Heart left ventricle (tissue), 13 donors: ENCODE results near the gene LAYN.

Experiments used
- POLR2A ChIP-seq, 2 donors: fragments of 450-650 bp; IDR thresholded peaks; one replicate each; pipeline ENCODE4 v1.6.1; 2017; ENCODE audit warnings: antibody characterized with exemption in 2 of 2, mild to moderate bottlenecking in 2 of 2, moderate library complexity in 2 of 2
- TF ChIP-seq, protein P1 (sequence below), 12 donors: fragments of 200-600 bp; sonication (generic) in 4 of 12; IDR thresholded peaks; one replicate each; pipeline versions ENCODE4 v1.5.0 to v1.8.0; 2018 to 2022; ENCODE audit warnings: antibody characterized with exemption in 12 of 12, mild to moderate bottlenecking in 5 of 12
- donor health status: ischemic (EF 13 %, LVEDD 7.1; RV severe dilation, severe dysfunction).
- donor health status: DM: no; HTN: yes; CAD: no.
- donor health status: DM: no; HTN: no; CAD: no.
- donor health status: ischemic (EF 25% LVEDD 6.9; RV normal size, moderate dysfunction).
- donor health status: ischemic (EF 25% LVEDD 5.7; RV mildly dilated, moderate dysfunction).
- donor health status: ischemic (EF 35%, LVEDD 5.7; RV mildly dilated, moderate dysfunction).
- donor health status: nonischemic (EF 11% LVEDD 7.7; RV severe dilation, severe dysfunction).
- donor health status: DM: yes; HTN: yes; CAD: no.
- donor health status: PGD.
- donor health status: ischemic (EF 29% LVEDD 5.4; RV normal size, mild dysfunction).
- donor health status: nonischemic (EF 23%, LVEDD 6.1; RV moderate dilation, normal function).

- TF ChIP-seq, protein P1, sequence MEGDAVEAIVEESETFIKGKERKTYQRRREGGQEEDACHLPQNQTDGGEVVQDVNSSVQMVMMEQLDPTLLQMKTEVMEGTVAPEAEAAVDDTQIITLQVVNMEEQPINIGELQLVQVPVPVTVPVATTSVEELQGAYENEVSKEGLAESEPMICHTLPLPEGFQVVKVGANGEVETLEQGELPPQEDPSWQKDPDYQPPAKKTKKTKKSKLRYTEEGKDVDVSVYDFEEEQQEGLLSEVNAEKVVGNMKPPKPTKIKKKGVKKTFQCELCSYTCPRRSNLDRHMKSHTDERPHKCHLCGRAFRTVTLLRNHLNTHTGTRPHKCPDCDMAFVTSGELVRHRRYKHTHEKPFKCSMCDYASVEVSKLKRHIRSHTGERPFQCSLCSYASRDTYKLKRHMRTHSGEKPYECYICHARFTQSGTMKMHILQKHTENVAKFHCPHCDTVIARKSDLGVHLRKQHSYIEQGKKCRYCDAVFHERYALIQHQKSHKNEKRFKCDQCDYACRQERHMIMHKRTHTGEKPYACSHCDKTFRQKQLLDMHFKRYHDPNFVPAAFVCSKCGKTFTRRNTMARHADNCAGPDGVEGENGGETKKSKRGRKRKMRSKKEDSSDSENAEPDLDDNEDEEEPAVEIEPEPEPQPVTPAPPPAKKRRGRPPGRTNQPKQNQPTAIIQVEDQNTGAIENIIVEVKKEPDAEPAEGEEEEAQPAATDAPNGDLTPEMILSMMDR (IDR thresholded peaks at IDR 0.05), result no peak
- TF ChIP-seq POLR2A (IDR thresholded peaks at IDR 0.05), result no peak
Observed at GRCh38 chr11:111502611-111503010, 37.9 kb upstream of the LAYN start.
